Measurements from ENCODE around the gene OR10D3.
"Not testable (repeated sequence)": the region's sequence is repeated elsewhere in the genome, so short reads cannot be mapped to it uniquely, and the experiment has no call there.

The OR10D3 gene

GRCh38 chr11:124183068-124183467 is at the start of gene OR10D3:
Gene OR10D3, plus strand, starts transcription at chr11:124183345. Its CDS starts 1,925 bp downstream, at chr11:124185270.
- H3K4me3 ChIP-seq (ENCODE audit: low read length): no peak within 1 kb of the TSS
- no peaks in the 10 kb centered on the region for H3K4me1 ChIP-seq (ENCODE audit: control insufficient read depth, insufficient read depth, low read length)
- H3K27me3 ChIP-seq (ENCODE audit: control insufficient read depth, insufficient read depth, low read length): no peaks in the 10 kb centered on the region
- H3K27ac ChIP-seq (ENCODE audit: low read depth, low read length): no peak within 1 kb of the TSS
- no peak within 1 kb of the TSS for H3K9ac ChIP-seq (ENCODE audit: low read length)
- H3K36me3 ChIP-seq (ENCODE audit: control insufficient read depth, insufficient read depth, low read length): no peaks in the 10 kb centered on the region

- no peaks in the 10 kb centered on the region for H3K4me1 ChIP-seq (ENCODE audit: control insufficient read depth, insufficient read depth, low read length)
- no peak overlapping the region for H3K9ac ChIP-seq (ENCODE audit: low read length)
- peaks cover 10% of the 10 kb centered on the region for H3K36me3 ChIP-seq (ENCODE audit: control insufficient read depth, insufficient read depth, low read length)
- H3K4me3 ChIP-seq (ENCODE audit: low read length): no peak overlapping the region
- no peak overlapping the region for H3K27ac ChIP-seq (ENCODE audit: low read depth, low read length)
- no peaks in the 10 kb centered on the region for H3K27me3 ChIP-seq (ENCODE audit: control insufficient read depth, insufficient read depth, low read length)
Observed at GRCh38 chr11:124143034-124143433, 40.1 kb upstream of the OR10D3 start.

GRCh38 chr11:124147951-124148350 is 35.2 kb upstream of the OR10D3 start:
- Histone ChIP-seq H3K27me3 (ENCODE audit: control insufficient read depth, insufficient read depth, low read length) (no peaks in the 10 kb centered on the region), H3K27ac (ENCODE audit: low read depth, low read length) (no peak overlapping the region), H3K36me3 (ENCODE audit: control insufficient read depth, insufficient read depth, low read length) (peaks cover 5% of the 10 kb centered on the region), H3K4me3 (ENCODE audit: low read length) (no peak overlapping the region), H3K4me1 (ENCODE audit: control insufficient read depth, insufficient read depth, low read length) (no peaks in the 10 kb centered on the region), H3K9ac (ENCODE audit: low read length) (no peak overlapping the region)

GRCh38 chr11:124150684-124151083 is 32.5 kb upstream of the OR10D3 start:
- H3K4me1 ChIP-seq (ENCODE audit: control insufficient read depth, insufficient read depth, low read length): no peaks in the 10 kb centered on the region
- no peaks in the 10 kb centered on the region for H3K27me3 ChIP-seq (ENCODE audit: control insufficient read depth, insufficient read depth, low read length)
- no peak overlapping the region for H3K9ac ChIP-seq (ENCODE audit: low read length)
- no peaks in the 10 kb centered on the region for H3K36me3 ChIP-seq (ENCODE audit: control insufficient read depth, insufficient read depth, low read length)
- H3K27ac ChIP-seq (ENCODE audit: low read depth, low read length): no peak overlapping the region
- no peak overlapping the region for H3K4me3 ChIP-seq (ENCODE audit: low read length)

DNA sequence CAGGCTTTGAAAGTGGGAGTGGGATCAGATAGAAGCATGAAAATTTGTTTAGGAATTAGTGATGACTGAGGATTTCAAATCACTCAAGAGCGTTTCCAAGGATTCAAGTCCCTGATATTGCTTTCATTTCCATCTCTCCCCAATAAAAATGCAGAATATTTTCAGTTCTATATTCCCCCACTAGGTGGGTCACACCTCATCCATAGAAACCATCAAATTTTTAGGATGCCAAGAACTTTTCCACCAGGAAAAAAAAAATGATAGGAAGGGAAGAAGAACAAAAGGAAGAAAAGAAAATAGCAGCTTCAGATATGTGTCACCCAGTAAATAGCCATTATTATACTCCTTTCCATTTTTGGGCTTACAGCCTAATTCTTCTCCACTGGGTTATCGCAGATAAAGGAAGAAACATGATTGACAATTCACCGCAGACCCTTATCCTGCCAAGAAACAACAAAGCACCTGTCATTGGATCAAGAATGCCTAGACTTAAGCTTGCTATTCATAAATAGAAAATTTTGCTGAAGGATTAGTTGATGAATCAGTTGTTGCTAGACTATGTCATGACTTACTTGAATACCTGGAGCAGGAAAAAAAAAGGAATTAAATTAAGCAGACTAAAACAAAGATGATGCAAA is 30.3 kb upstream of the OR10D3 start:
- H3K4me1 ChIP-seq (ENCODE audit: control insufficient read depth, insufficient read depth, low read length): no peaks in the 10 kb centered on the region
- H3K36me3 ChIP-seq (ENCODE audit: control insufficient read depth, insufficient read depth, low read length): no peaks in the 10 kb centered on the region
- no peak overlapping the region for H3K4me3 ChIP-seq (ENCODE audit: low read length)
- no peaks in the 10 kb centered on the region for H3K27me3 ChIP-seq (ENCODE audit: control insufficient read depth, insufficient read depth, low read length)
- no peak overlapping the region for H3K9ac ChIP-seq (ENCODE audit: low read length)
- no peak overlapping the region for H3K27ac ChIP-seq (ENCODE audit: low read depth, low read length)

DNA sequence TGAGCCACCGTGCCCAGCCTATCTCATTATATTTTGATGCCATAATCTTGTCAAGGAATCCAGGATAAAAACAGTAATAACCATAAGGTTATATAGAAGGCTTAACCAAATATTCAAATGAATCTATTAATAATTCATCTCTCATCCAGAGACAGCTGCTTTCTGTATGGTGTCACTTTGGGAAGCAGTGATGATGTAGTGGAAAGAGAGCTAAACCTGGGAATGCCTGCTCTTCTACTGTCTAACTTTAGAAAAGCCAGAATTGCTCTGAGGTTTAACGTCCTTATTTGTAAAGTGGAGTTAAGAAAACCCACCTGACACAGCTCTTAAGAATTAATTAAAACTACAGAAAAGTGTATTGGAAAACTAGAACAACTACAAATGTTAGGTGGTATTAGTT is 29.3 kb upstream of the OR10D3 start:
- no peaks in the 10 kb centered on the region for H3K36me3 ChIP-seq (ENCODE audit: control insufficient read depth, insufficient read depth, low read length)

GRCh38 chr11:124159481-124159880 is 23.7 kb upstream of the OR10D3 start:
- H3K27me3 ChIP-seq (ENCODE audit: control insufficient read depth, insufficient read depth, low read length): no peaks in the 10 kb centered on the region
- no peaks in the 10 kb centered on the region for H3K4me1 ChIP-seq (ENCODE audit: control insufficient read depth, insufficient read depth, low read length)
- H3K4me3 ChIP-seq (ENCODE audit: low read length): no peak overlapping the region
- no peak overlapping the region for H3K9ac ChIP-seq (ENCODE audit: low read length)
- H3K36me3 ChIP-seq (ENCODE audit: control insufficient read depth, insufficient read depth, low read length): no peaks in the 10 kb centered on the region
- no peak overlapping the region for H3K27ac ChIP-seq (ENCODE audit: low read depth, low read length)

More for the DNA sequence above, 29.3 kb upstream of the OR10D3 start:
- Histone ChIP-seq H3K4me1 (ENCODE audit: control insufficient read depth, insufficient read depth, low read length) (no peaks in the 10 kb centered on the region), H3K9ac (ENCODE audit: low read length) (no peak overlapping the region), H3K27ac (ENCODE audit: low read depth, low read length) (no peak overlapping the region), H3K27me3 (ENCODE audit: control insufficient read depth, insufficient read depth, low read length) (no peaks in the 10 kb centered on the region), H3K4me3 (ENCODE audit: low read length) (no peak overlapping the region)

GRCh38 chr11:124160986-124161385 is 22.2 kb upstream of the OR10D3 start:
- no peak overlapping the region for H3K27ac ChIP-seq (ENCODE audit: low read depth, low read length)
- H3K27me3 ChIP-seq (ENCODE audit: control insufficient read depth, insufficient read depth, low read length): no peaks in the 10 kb centered on the region
- no peaks in the 10 kb centered on the region for H3K4me1 ChIP-seq (ENCODE audit: control insufficient read depth, insufficient read depth, low read length)
- H3K4me3 ChIP-seq (ENCODE audit: low read length): no peak overlapping the region
- H3K36me3 ChIP-seq (ENCODE audit: control insufficient read depth, insufficient read depth, low read length): no peaks in the 10 kb centered on the region
- H3K9ac ChIP-seq (ENCODE audit: low read length): no peak overlapping the region

DNA sequence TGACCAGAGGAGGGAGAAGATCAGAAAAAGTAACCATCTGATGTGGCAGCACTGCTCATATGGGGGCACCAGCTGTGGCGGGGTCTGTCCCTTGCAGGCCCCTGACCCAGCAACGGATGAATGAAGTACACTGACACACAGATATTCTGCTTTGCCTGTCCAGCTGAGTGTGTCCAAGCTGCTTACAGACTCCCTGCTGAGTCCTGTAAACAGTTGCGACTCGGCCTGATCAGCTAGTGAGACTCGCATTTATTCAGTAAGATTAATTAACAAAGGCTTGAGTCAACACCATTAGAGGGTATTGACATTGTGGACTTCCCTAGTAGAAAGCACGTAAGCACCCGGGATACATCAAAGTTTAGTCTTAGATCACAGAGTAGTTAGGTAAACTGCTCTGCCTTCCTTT is 15.3 kb upstream of the OR10D3 start:
- Histone ChIP-seq H3K27me3 (ENCODE audit: control insufficient read depth, insufficient read depth, low read length) (no peaks in the 10 kb centered on the region), H3K27ac (ENCODE audit: low read depth, low read length) (no peak overlapping the region), H3K4me1 (ENCODE audit: control insufficient read depth, insufficient read depth, low read length) (no peaks in the 10 kb centered on the region), H3K9ac (ENCODE audit: low read length) (no peak overlapping the region), H3K36me3 (ENCODE audit: control insufficient read depth, insufficient read depth, low read length) (no peaks in the 10 kb centered on the region), H3K4me3 (ENCODE audit: low read length) (no peak overlapping the region)

GRCh38 chr11:124168796-124169195 is 14.3 kb upstream of the OR10D3 start:
- Histone ChIP-seq H3K27ac (ENCODE audit: low read depth, low read length) (no peak overlapping the region), H3K36me3 (ENCODE audit: control insufficient read depth, insufficient read depth, low read length) (no peaks in the 10 kb centered on the region)

DNA sequence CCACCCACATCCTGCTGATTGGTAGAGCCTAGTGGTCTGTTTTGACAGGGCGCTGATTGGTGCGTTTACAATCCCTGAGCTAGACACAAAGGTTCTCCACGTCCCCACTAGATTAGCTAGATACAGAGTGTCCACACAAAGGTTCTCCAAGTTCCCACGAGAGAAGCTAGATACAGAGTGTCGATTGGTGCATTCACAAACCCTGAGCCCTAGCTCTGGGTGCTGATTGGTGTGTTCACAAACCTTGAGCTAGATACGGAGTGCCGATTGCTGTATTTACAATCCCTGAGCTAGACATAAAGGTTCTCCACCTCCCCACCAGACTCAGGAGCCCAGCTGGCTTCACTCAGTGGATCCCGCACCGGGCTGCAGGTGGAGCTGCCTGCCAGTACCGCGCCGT is 12.8 kb upstream of the OR10D3 start:
- not testable (repeated sequence) for H3K4me1 ChIP-seq (ENCODE audit: control insufficient read depth, insufficient read depth, low read length); H3K27me3 ChIP-seq (ENCODE audit: control insufficient read depth, insufficient read depth, low read length); H3K36me3 ChIP-seq (ENCODE audit: control insufficient read depth, insufficient read depth, low read length); H3K9ac ChIP-seq (ENCODE audit: low read length); H3K4me3 ChIP-seq (ENCODE audit: low read length); H3K27ac ChIP-seq (ENCODE audit: low read depth, low read length)

More at GRCh38 chr11:124168796-124169195, 14.3 kb upstream of the OR10D3 start:
- Histone ChIP-seq H3K27me3 (ENCODE audit: control insufficient read depth, insufficient read depth, low read length) (no peaks in the 10 kb centered on the region), H3K4me1 (ENCODE audit: control insufficient read depth, insufficient read depth, low read length) (no peaks in the 10 kb centered on the region), H3K9ac (ENCODE audit: low read length) (no peak overlapping the region), H3K4me3 (ENCODE audit: low read length) (no peak overlapping the region)

DNA sequence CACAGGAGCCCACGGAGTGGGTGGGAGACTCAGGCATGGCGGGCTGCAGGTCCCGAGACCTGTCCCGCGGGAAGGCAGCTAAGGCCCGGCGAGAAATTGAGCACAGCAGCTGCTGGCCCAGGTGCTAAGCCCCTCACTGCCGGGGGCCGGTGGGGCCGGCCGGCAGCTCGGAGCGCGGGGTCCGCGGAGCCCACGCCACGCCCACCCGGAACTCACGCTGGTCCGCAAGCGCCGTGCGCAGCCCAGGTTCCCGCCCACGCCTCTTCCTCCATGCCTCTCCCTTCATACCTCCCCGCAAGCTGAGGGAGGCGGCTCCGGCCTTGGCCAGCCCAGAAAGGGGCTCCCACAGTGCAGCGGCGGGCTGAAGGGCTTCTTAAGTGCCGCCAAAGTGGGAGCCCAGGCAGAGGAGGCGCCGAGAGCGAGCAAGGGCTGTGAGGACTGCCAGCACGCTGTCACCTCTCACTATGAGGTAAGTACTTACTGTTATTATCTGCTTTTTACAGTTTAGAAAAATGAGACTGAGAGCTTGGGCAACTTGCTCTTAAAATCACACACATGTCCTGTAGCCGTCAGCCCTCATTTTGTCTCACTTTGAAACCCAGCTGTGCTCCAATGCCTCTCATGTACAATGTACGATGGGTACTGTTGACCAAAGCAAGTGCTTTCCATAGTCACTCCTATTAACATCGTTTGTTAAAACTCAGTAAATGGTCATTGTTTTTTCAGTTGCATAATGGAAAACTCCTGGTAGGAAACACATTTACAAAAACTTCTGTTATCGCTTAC is 12.2 kb upstream of the OR10D3 start:
- no peaks in the 10 kb centered on the region for H3K27me3 ChIP-seq (ENCODE audit: control insufficient read depth, insufficient read depth, low read length)
- H3K36me3 ChIP-seq (ENCODE audit: control insufficient read depth, insufficient read depth, low read length): no peaks in the 10 kb centered on the region
- no peaks in the 10 kb centered on the region for H3K4me1 ChIP-seq (ENCODE audit: control insufficient read depth, insufficient read depth, low read length)
- no peak overlapping the region for H3K4me3 ChIP-seq (ENCODE audit: low read length)
- no peak overlapping the region for H3K27ac ChIP-seq (ENCODE audit: low read depth, low read length)
- H3K9ac ChIP-seq (ENCODE audit: low read length): no peak overlapping the region

- Histone ChIP-seq H3K9ac (ENCODE audit: low read length) (no peak overlapping the region), H3K36me3 (ENCODE audit: control insufficient read depth, insufficient read depth, low read length) (no peaks in the 10 kb centered on the region), H3K4me3 (ENCODE audit: low read length) (no peak overlapping the region), H3K4me1 (ENCODE audit: control insufficient read depth, insufficient read depth, low read length) (no peaks in the 10 kb centered on the region), H3K27ac (ENCODE audit: low read depth, low read length) (no peak overlapping the region), H3K27me3 (ENCODE audit: control insufficient read depth, insufficient read depth, low read length) (no peaks in the 10 kb centered on the region)
Observed at GRCh38 chr11:124172101-124172500, 11.0 kb upstream of the OR10D3 start.
